Globus pallidus (tissue), 1 donor: ENCODE data around the gene LRCH1.

Experiments
- DNase-seq: peaks from one replicate; pipeline ENCODE4 v3.0.0-alpha.2; 2015; ENCODE audit warnings: low spot score

Gene LRCH1

GRCh38 chr13:46639033-46639981 lies 86.3 kb downstream of the LRCH1 start:
- no peak for DNase-seq

GRCh38 chr13:46640843-46641242 lies 87.9 kb downstream of the LRCH1 start:
- DNase-seq = no peak

- no peak for DNase-seq
Observed at GRCh38 chr13:46641274-46642081, 88.5 kb downstream of the LRCH1 start.

GRCh38 chr13:46642254-46642653 lies 89.3 kb downstream of the LRCH1 start:
- DNase-seq = no peak

- DNase-seq = no peak
Observed at GRCh38 chr13:46643165-46643777, 90.3 kb downstream of the LRCH1 start.

GRCh38 chr13:46644816-46645215 lies 91.8 kb downstream of the LRCH1 start:
- DNase-seq = no peak

- no peak for DNase-seq
Observed at GRCh38 chr13:46647512-46648065, 94.6 kb downstream of the LRCH1 start.

- no peak for DNase-seq
Observed at GRCh38 chr13:46648166-46648607, 95.2 kb downstream of the LRCH1 start.

- no peak for DNase-seq
Observed at GRCh38 chr13:46649816-46650215, 96.8 kb downstream of the LRCH1 start.

GRCh38 chr13:46654951-46655350 lies 102.0 kb downstream of the LRCH1 start:
- no peak for DNase-seq

GRCh38 chr13:46655377-46656180 lies 102.6 kb downstream of the LRCH1 start:
- DNase-seq = no peak

- DNase-seq = no peak
Observed at GRCh38 chr13:46656786-46657185, 103.8 kb downstream of the LRCH1 start.

GRCh38 chr13:46659413-46660065 lies 106.6 kb downstream of the LRCH1 start:
- no peak for DNase-seq

GRCh38 chr13:46660416-46660815 lies 107.4 kb downstream of the LRCH1 start:
- no peak for DNase-seq

GRCh38 chr13:46660857-46661256 lies 107.9 kb downstream of the LRCH1 start:
- DNase-seq = no peak

- DNase-seq = no peak
Observed at GRCh38 chr13:46662690-46663089, 109.7 kb downstream of the LRCH1 start.

GRCh38 chr13:46663206-46664037 lies 110.5 kb downstream of the LRCH1 start:
- DNase-seq = no peak

GRCh38 chr13:46664195-46664594 lies 111.2 kb downstream of the LRCH1 start:
- DNase-seq = no peak

GRCh38 chr13:46665248-46665632 lies 112.3 kb downstream of the LRCH1 start:
- no peak for DNase-seq
